HEK293 (cell line): ENCODE results near the gene IGLON5.

Experiments
- CTCF ChIA-PET: fragments of 350-600 bp; formaldehyde crosslinking; extraction: SDS; loops from one replicate; lab custom pipeline; 2021; ENCODE audit warnings: antibody characterized with exemption; lab: Yijun Ruan, JAX
- POLR2A ChIA-PET: fragments of 300-600 bp; formaldehyde crosslinking; extraction: SDS; loops from one replicate; lab custom pipeline; 2020; ENCODE audit warnings: antibody characterized with exemption, inconsistent platforms; lab: Yijun Ruan, JAX
- H3K27ac ChIP-seq: fragments of 200-500 bp; sonication (Bioruptor generic); 2 replicates; pipeline ENCODE4 v1.5.1; 2014; ENCODE audit warnings: low read depth, low read length, control low read depth, inconsistent platforms; ENCODE audit errors: extremely low read depth
- H3K36me3 ChIP-seq, 2 experiments: fragments of 200-500 bp in 1 of 2; sonication (Bioruptor generic) in 1 of 2; 1 replicate in 1 of 2; 2 replicates in 1 of 2; pipeline ENCODE4 v1.5.1; 2014 to 2017; ENCODE audit warnings: inconsistent platforms in 2 of 2, low read length in 2 of 2; ENCODE audit not compliant: control insufficient read depth in 2 of 2, insufficient read depth in 1 of 2
- H3K4me1 ChIP-seq: fragments of 200-500 bp; sonication (Bioruptor generic); 2 replicates; pipeline ENCODE4 v1.5.1; 2014; ENCODE audit warnings: mild to moderate bottlenecking, low read length, inconsistent platforms; ENCODE audit not compliant: control insufficient read depth, insufficient read depth
- H3K4me3 ChIP-seq: 2 replicates; pipeline ENCODE4 v1.5.1; 2011; ENCODE audit warnings: low read depth, mild to moderate bottlenecking, control low read depth, low read length, moderate library complexity
- H3K9me3 ChIP-seq: fragments of 200-500 bp; sonication (Bioruptor generic); 2 replicates; pipeline ENCODE4 v1.5.1; 2014; ENCODE audit warnings: low read depth, low read length, inconsistent platforms; ENCODE audit not compliant: control insufficient read depth, insufficient read depth
- KLF16 ChIP-seq: fragments of 450-650 bp; formaldehyde crosslinking; IDR thresholded peaks from 2 replicates; pipeline ENCODE4 v1.5.1; 2017; ENCODE audit warnings: missing biosample characterization, missing genetic modification characterization
- SALL2 ChIP-seq: fragments of 450-650 bp; formaldehyde crosslinking; IDR thresholded peaks from 2 replicates; pipeline ENCODE4 v1.5.0; 2017; ENCODE audit warnings: missing biosample characterization, mild to moderate bottlenecking, missing genetic modification characterization, borderline replicate concordance
- ZBTB8A ChIP-seq: fragments of 450-650 bp; formaldehyde crosslinking; IDR thresholded peaks from 2 replicates; pipeline ENCODE4 v1.5.1; 2016; ENCODE audit warnings: missing biosample characterization, missing genetic modification characterization
- ZFHX2 ChIP-seq: fragments of 450-650 bp; formaldehyde crosslinking; conservative IDR thresholded peaks from 2 replicates; pipeline ENCODE4 v1.5.1; 2016; ENCODE audit warnings: missing biosample characterization, missing genetic modification characterization
- ZFP37 ChIP-seq: fragments of 450-650 bp; formaldehyde crosslinking; IDR thresholded peaks from 2 replicates; pipeline ENCODE4 v1.5.1; 2016; ENCODE audit warnings: missing biosample characterization, missing genetic modification characterization
- ZFP69B ChIP-seq: fragments of 450-650 bp; formaldehyde crosslinking; IDR thresholded peaks from 2 replicates; pipeline ENCODE4 v1.5.1; 2016; ENCODE audit warnings: missing biosample characterization, missing genetic modification characterization
- ZNF184 ChIP-seq: fragments of 450-650 bp; IDR thresholded peaks from 2 replicates; pipeline ENCODE4 v1.5.1; 2018; ENCODE audit warnings: missing biosample characterization, mild to moderate bottlenecking, missing genetic modification characterization
- ZNF274 ChIP-seq, 2 experiments: fragments of 200-500 bp in 1 of 2; fragments of 450-650 bp in 1 of 2; sonication (Bioruptor generic) in 1 of 2; formaldehyde crosslinking in 1 of 2; IDR thresholded peaks; 2 replicates each; pipeline versions ENCODE4 v1.5.1 to v1.6.1; 2014 to 2016; ENCODE audit warnings: borderline replicate concordance in 1 of 2, inconsistent platforms in 1 of 2, low read length in 1 of 2, missing biosample characterization in 1 of 2, missing genetic modification characterization in 1 of 2
- ZNF473 ChIP-seq: fragments of 450-650 bp; formaldehyde crosslinking; IDR thresholded peaks from 2 replicates; pipeline ENCODE4 v1.5.1; 2017; ENCODE audit warnings: missing biosample characterization, missing genetic modification characterization
- ZNF530 ChIP-seq: fragments of 450-650 bp; formaldehyde crosslinking; IDR thresholded peaks from 2 replicates; pipeline ENCODE4 v1.5.1; 2016; ENCODE audit warnings: low read depth, missing biosample characterization, missing genetic modification characterization
- ZNF677 ChIP-seq: fragments of 450-650 bp; IDR thresholded peaks from 2 replicates; pipeline ENCODE4 v1.5.0; 2018; ENCODE audit warnings: missing biosample characterization, mild to moderate bottlenecking, missing genetic modification characterization, moderate library complexity
- ZNF747 ChIP-seq: fragments of 450-650 bp; formaldehyde crosslinking; IDR thresholded peaks from 2 replicates; pipeline ENCODE4 v1.5.1; 2016; ENCODE audit warnings: missing biosample characterization, missing genetic modification characterization
- ZNF837 ChIP-seq: fragments of 450-650 bp; formaldehyde crosslinking; IDR thresholded peaks from 2 replicates; pipeline ENCODE4 v1.5.1; 2016; ENCODE audit warnings: missing biosample characterization, missing genetic modification characterization
- ZSCAN18 ChIP-seq: fragments of 450-650 bp; formaldehyde crosslinking; IDR thresholded peaks from 2 replicates; pipeline ENCODE4 v1.5.1; 2016; ENCODE audit warnings: missing biosample characterization, missing genetic modification characterization
- TF ChIP-seq, protein P1 (sequence below): fragments of 450-650 bp; formaldehyde crosslinking; IDR thresholded peaks from 2 replicates; pipeline ENCODE4 v1.5.1; 2016; ENCODE audit warnings: missing biosample characterization, missing genetic modification characterization

Gene IGLON5

GRCh38 chr19:51325161-51325976, 13.9 kb downstream of the IGLON5 start:
- CTCF ChIA-PET: interaction anchor here (0.6 to 1.0 kb wide), 3 partner anchors 83 to 167 kb away, joined by 4 to 7 read pairs (median 4); no protein-coding TSS in a partner anchor
- no peak for TF ChIP-seq ZBTB8A (tag by site-specific recombination)
- TF ChIP-seq ZNF274 (IDR thresholded peaks at IDR 0.05; ENCODE audit: low read length): no peak
- no peak for TF ChIP-seq ZNF274 (tag by site-specific recombination; IDR thresholded peaks at IDR 0.05; ENCODE audit: borderline replicate concordance)
- TF ChIP-seq SALL2 (tag by site-specific recombination): no peak
- no peak for TF ChIP-seq ZFP69B (tag by site-specific recombination)
- no peak for TF ChIP-seq KLF16 (tag by site-specific recombination)
- no peak for TF ChIP-seq ZFP37 (tag by site-specific recombination)
- TF ChIP-seq, all 188 proteins: peak for 0
- POLR2A ChIA-PET: no interaction called here
- Histone ChIP-seq H3K4me3 (no peak overlapping the region), H3K9me3 (no peaks in the 10 kb centered on the region), H3K27ac (no peak overlapping the region), H3K4me1 (no peaks in the 10 kb centered on the region; the same call in 1 of the 2 replicates), H3K36me3 (no peaks in the 10 kb centered on the region)

DNA sequence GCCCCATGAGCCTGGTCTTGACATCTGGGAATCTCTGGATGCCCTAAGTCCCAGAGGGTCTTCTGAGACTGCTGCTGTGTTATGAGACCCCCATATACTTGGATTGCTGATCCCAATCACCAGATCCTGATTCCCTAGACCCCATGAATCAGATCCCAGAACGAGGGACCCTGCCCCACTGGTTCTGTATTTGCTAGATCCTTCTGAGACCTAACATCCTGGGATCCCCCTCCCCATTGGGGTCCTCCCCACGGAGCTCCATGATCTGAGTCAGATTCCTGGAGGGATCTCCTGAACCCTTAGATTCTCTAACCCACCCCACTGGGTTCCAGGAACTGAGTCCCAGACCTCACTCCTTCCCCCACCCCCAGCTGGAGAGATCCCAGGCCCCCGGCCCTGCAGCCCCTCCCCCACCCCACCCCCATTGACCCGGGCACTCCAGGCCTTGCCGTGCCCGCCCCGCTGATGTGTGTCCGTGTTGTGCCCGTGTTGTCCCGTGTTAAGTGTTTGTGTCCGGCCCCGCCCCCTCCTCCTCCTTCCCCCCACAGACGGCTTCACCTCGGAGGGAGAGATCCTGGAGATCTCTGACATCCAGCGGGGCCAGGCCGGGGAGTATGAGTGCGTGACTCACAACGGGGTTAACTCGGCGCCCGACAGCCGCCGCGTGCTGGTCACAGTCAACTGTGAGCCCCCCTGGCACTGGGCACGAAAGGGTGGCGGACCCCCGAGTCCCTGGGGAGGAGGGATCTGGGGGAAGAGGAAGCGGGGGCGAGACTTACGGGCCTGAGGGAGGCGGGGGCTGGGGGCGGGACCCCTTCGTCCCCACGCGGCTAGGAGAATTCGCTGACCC, 15.0 kb downstream of the IGLON5 start:
- CTCF ChIA-PET: interaction anchor here (0.5 to 1.2 kb wide), 4 partner anchors 12 to 139 kb away, joined by 3 to 7 read pairs (median 4); no protein-coding TSS in a partner anchor
- H3K27ac ChIP-seq: no peak overlapping the region
- TF ChIP-seq ZNF184 (no peak), ZNF747 (tag by site-specific recombination) (no peak), ZSCAN18 (tag by site-specific recombination) (no peak), ZNF530 (tag by site-specific recombination) (no peak), ZNF837 (tag by site-specific recombination) (no peak), ZNF677 (tag by site-specific recombination) (no peak), ZNF473 (no peak), ZFHX2 (tag by site-specific recombination) (no peak)
- TF ChIP-seq, protein P1, sequence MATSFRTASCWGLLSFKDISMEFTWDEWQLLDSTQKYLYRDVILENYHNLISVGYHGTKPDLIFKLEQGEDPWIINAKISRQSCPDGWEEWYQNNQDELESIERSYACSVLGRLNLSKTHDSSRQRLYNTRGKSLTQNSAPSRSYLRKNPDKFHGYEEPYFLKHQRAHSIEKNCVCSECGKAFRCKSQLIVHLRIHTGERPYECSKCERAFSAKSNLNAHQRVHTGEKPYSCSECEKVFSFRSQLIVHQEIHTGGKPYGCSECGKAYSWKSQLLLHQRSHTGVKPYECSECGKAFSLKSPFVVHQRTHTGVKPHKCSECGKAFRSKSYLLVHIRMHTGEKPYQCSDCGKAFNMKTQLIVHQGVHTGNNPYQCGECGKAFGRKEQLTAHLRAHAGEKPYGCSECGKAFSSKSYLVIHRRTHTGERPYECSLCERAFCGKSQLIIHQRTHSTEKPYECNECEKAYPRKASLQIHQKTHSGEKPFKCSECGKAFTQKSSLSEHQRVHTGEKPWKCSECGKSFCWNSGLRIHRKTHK (tag by site-specific recombination): no peak
- POLR2A ChIA-PET: no interaction called here
- H3K9me3 ChIP-seq: no peaks in the 10 kb centered on the region
- H3K4me3 ChIP-seq: no peak overlapping the region
- H3K4me1 ChIP-seq: no peaks in the 10 kb centered on the region
- H3K36me3 ChIP-seq: no peaks in the 10 kb centered on the region
